Measurements from ENCODE around the gene TBX18. TPM values are rescaled to one million over a fixed set of nuclear protein-coding genes. Genes with fewer than 3 reads are reported as not detected.

Gene TBX18
- total RNA-seq, 1 experiment from 2014 or later: 14.4 TPM

- H4K20me1 ChIP-seq (ENCODE audit: insufficient read depth): no peaks in the 10 kb centered on the region
- H3K79me2 ChIP-seq (ENCODE audit: insufficient read depth, low read length): no peaks in the 10 kb centered on the region
- no peak for ATAC-seq
- no peak overlapping the region for H3K4me3 ChIP-seq (replicated peaks in 1 of 2; ENCODE audit: low read depth in 1 of 2, low read length in 2 of 2)
- no peak for DNase-seq (ENCODE audit: low read depth, low spot score)
- ChIA-PET POLR2A (no interaction called here), CTCF (no interaction called here), RAD21 (ENCODE audit: low non-redundant PET in 1 of 2, low total read pairs in 2 of 2, uncharacterized antibody in 2 of 2, unreplicated experiment in 2 of 2) (no interaction called here)
- no peaks in the 10 kb centered on the region for H3K36me3 ChIP-seq (ENCODE audit: control insufficient read depth in 1 of 2, insufficient read depth in 2 of 2, low read length in 2 of 2)
- no peak overlapping the region for H2AFZ ChIP-seq (ENCODE audit: low read depth, low read length, poor library complexity, severe bottlenecking)
- H3K9ac ChIP-seq (ENCODE audit: low read length): no peak overlapping the region
- H3K9me2 ChIP-seq (ENCODE audit: insufficient read depth): no peaks in the 10 kb centered on the region
- H3K27ac ChIP-seq (ENCODE audit: low read depth, low read length): no peak overlapping the region
- H3K4me1 ChIP-seq (ENCODE audit: control insufficient read depth in 1 of 2, insufficient read depth in 2 of 2, low read length in 2 of 2): no peaks in the 10 kb centered on the region
- intact Hi-C loops (cut with micrococcal nuclease): no loop called here
- H3K27me3 ChIP-seq (ENCODE audit: insufficient read depth, low read length): no peaks in the 10 kb centered on the region
- H3K9me3 ChIP-seq (ENCODE audit: control insufficient read depth in 1 of 2, insufficient read depth in 1 of 2, low read depth in 1 of 2, low read length in 2 of 2): no peaks in the 10 kb centered on the region
- BruUV-seq (replicated peaks): no TSS peak
- H3K4me2 ChIP-seq (ENCODE audit: low read length): no peak overlapping the region
- TF ChIP-seq SIN3A (IDR thresholded peaks at IDR 0.05; ENCODE audit: low read depth) (no peak), FOSL1 (IDR thresholded peaks at IDR 0.05; ENCODE audit: low read depth) (no peak), ZBTB33 (IDR thresholded peaks at IDR 0.05; ENCODE audit: extremely low read depth, insufficient replicate concordance, low read length) (no peak), POLR2A (IDR thresholded peaks at IDR 0.05; ENCODE audit: borderline replicate concordance, extremely low read depth, insufficient read depth, insufficient read length) (no peak), ELF1 (IDR thresholded peaks at IDR 0.05; ENCODE audit: borderline replicate concordance, low read depth) (no peak), ZFX (IDR thresholded peaks at IDR 0.05) (no peak), CEBPB (IDR thresholded peaks at IDR 0.05; ENCODE audit: low read depth) (no peak), REST (IDR thresholded peaks at IDR 0.05; ENCODE audit: low read depth) (no peak), POLR2AphosphoS5 (IDR thresholded peaks at IDR 0.05; ENCODE audit: low read depth, low read length) (no peak), SP1 (IDR thresholded peaks at IDR 0.05; ENCODE audit: low read depth) (no peak), ZNF274 (IDR thresholded peaks at IDR 0.05; ENCODE audit: low read depth, low read length) (no peak), JUND (IDR thresholded peaks at IDR 0.05) (no peak), EZH2 (IDR thresholded peaks at IDR 0.05) (no peak), EGR1 (IDR thresholded peaks at IDR 0.05; ENCODE audit: low read depth) (no peak), EZH2phosphoT487 (IDR thresholded peaks at IDR 0.05; ENCODE audit: borderline replicate concordance) (no peak), YY1 (IDR thresholded peaks at IDR 0.05; ENCODE audit: extremely low read depth, insufficient replicate concordance, low read depth, low read length) (no peak)
- TF ChIP-seq, protein P1, sequence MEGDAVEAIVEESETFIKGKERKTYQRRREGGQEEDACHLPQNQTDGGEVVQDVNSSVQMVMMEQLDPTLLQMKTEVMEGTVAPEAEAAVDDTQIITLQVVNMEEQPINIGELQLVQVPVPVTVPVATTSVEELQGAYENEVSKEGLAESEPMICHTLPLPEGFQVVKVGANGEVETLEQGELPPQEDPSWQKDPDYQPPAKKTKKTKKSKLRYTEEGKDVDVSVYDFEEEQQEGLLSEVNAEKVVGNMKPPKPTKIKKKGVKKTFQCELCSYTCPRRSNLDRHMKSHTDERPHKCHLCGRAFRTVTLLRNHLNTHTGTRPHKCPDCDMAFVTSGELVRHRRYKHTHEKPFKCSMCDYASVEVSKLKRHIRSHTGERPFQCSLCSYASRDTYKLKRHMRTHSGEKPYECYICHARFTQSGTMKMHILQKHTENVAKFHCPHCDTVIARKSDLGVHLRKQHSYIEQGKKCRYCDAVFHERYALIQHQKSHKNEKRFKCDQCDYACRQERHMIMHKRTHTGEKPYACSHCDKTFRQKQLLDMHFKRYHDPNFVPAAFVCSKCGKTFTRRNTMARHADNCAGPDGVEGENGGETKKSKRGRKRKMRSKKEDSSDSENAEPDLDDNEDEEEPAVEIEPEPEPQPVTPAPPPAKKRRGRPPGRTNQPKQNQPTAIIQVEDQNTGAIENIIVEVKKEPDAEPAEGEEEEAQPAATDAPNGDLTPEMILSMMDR (IDR thresholded peaks at IDR 0.05 in 2 of 3, conservative IDR thresholded peaks at IDR 0.05 in 1 of 3; ENCODE audit: borderline replicate concordance in 1 of 3, insufficient read depth in 1 of 3, low read depth in 2 of 3, low read length in 2 of 3): no peak
- TF ChIP-seq, protein P2, sequence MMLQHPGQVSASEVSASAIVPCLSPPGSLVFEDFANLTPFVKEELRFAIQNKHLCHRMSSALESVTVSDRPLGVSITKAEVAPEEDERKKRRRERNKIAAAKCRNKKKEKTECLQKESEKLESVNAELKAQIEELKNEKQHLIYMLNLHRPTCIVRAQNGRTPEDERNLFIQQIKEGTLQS (IDR thresholded peaks at IDR 0.05): no peak
- TF ChIP-seq, protein P3, sequence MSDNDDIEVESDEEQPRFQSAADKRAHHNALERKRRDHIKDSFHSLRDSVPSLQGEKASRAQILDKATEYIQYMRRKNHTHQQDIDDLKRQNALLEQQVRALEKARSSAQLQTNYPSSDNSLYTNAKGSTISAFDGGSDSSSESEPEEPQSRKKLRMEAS (IDR thresholded peaks at IDR 0.05): no peak
Measured at GRCh38 chr6:84674395-84674794, 90.0 kb downstream of the TBX18 start.

Measured in HCT116 (cell line).